Uterus (tissue), 2 donors: ENCODE measurements around the gene ZNF335.

Experiments
- POLR2A ChIP-seq, 2 donors: fragments of 450-650 bp; IDR thresholded peaks; one replicate each; pipeline ENCODE4 v1.6.1; 2016; ENCODE audit warnings: antibody characterized with exemption in 2 of 2, mild to moderate bottlenecking in 1 of 2, moderate library complexity in 1 of 2
- TF ChIP-seq, protein P1 (sequence below), 4 experiments: fragments of 200-600 bp in 2 of 4; fragments of 450-650 bp in 2 of 4; sonication (generic) in 2 of 4; IDR thresholded peaks; one replicate each; pipeline ENCODE4 v1.5.1; 2016 to 2019; ENCODE audit warnings: antibody characterized with exemption in 4 of 4, mild to moderate bottlenecking in 2 of 4, moderate library complexity in 1 of 4

DNA sequence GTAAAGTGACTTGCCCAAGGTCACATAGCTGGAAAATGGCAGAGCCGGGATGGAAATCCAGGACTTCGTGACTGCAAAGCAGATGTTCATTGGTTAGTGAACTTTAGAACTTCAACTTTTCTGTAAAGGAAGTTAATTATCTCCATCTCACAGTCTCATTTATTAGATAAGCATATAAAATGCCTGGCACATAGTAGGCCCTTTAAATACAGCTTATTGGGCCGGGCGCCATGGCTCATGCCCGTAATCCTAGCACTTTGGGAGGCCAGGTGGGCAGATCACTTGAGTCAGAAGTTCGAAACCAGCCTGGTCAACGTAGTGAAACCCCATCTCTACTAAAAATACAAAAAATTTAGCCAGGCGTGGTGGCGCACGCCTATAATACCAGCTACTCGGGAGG is 35.0 kb upstream of the ZNF335 start:
- TF ChIP-seq, protein P1, sequence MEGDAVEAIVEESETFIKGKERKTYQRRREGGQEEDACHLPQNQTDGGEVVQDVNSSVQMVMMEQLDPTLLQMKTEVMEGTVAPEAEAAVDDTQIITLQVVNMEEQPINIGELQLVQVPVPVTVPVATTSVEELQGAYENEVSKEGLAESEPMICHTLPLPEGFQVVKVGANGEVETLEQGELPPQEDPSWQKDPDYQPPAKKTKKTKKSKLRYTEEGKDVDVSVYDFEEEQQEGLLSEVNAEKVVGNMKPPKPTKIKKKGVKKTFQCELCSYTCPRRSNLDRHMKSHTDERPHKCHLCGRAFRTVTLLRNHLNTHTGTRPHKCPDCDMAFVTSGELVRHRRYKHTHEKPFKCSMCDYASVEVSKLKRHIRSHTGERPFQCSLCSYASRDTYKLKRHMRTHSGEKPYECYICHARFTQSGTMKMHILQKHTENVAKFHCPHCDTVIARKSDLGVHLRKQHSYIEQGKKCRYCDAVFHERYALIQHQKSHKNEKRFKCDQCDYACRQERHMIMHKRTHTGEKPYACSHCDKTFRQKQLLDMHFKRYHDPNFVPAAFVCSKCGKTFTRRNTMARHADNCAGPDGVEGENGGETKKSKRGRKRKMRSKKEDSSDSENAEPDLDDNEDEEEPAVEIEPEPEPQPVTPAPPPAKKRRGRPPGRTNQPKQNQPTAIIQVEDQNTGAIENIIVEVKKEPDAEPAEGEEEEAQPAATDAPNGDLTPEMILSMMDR (IDR thresholded peaks at IDR 0.05), result no peak
- no peak for TF ChIP-seq POLR2A (IDR thresholded peaks at IDR 0.05)
